ENCODE results near the gene DAB2. TPM values are rescaled to one million over a fixed set of nuclear protein-coding genes. Genes with fewer than 3 reads are reported as not detected.

The DAB2 gene
- total RNA-seq, 2 donors from 2014 or later, result 15.6 to 38.1 TPM

- no peaks in the 10 kb centered on the region for H3K36me3 ChIP-seq
- no peak overlapping the region for H3K4me3 ChIP-seq
- intact Hi-C loops (cut with DNase I), result no loop called here
- no peak for DNase-seq (ENCODE audit: low spot score)
- WGBS, result 75% methylated on average over 3 of the region's 3 CpGs
- no peak for TF ChIP-seq CTCF (IDR thresholded peaks at IDR 0.05)
- no peak for TF ChIP-seq POLR2AphosphoS5 (IDR thresholded peaks at IDR 0.05)
- no peak for TF ChIP-seq POLR2A (IDR thresholded peaks at IDR 0.05)
- no peaks in the 10 kb centered on the region for H3K4me1 ChIP-seq (replicated peaks)
- H3K9me3 ChIP-seq, result no peaks in the 10 kb centered on the region
- H3K27me3 ChIP-seq (replicated peaks; ENCODE audit: insufficient read depth), result no peaks in the 10 kb centered on the region
- H3K27ac ChIP-seq, result no peak overlapping the region
Measured at GRCh38 chr5:39323542-39323941, 101.2 kb downstream of the DAB2 start.

Other genes starting within 250 kb of the DAB2 start
- gene FYB1, start 205.4 kb downstream of the DAB2 start, total RNA-seq, result 1 to 10 TPM; 3.1 to 4.0 TPM
- gene C9, start 60.5 kb downstream of the DAB2 start, total RNA-seq, result not detected